Right atrium auricular region (tissue), 2 donors: ENCODE data around the gene ANKS1B. TPM values are rescaled to one million over a fixed set of nuclear protein-coding genes. Genes with fewer than 3 reads are reported as not detected.

Experiments
- DNase-seq: peaks from one replicate; pipeline ENCODE4 v3.0.0-alpha.2; 2019; ENCODE audit warnings: low spot score
- H3K27ac ChIP-seq, 2 donors: fragments of 200-600 bp; sonication (generic); 1 replicate in 1 of 2; 2 replicates in 1 of 2; pipeline ENCODE4 v1.5.1; 2016 to 2019
- H3K27me3 ChIP-seq, 2 donors: fragments of 200-600 bp; sonication (generic); one replicate each; pipeline versions ENCODE4 v1.5.1 to v1.6.0; 2017 to 2019
- H3K36me3 ChIP-seq: fragments of 200-600 bp; sonication (generic); one replicate; pipeline ENCODE4 v1.5.1; 2016
- H3K4me1 ChIP-seq, 2 donors: fragments of 200-600 bp; sonication (generic); one replicate each; pipeline versions ENCODE4 v1.5.1 to v1.6.0; 2017 to 2019
- H3K4me3 ChIP-seq, 2 donors: fragments of 200-600 bp; sonication (generic); 1 replicate in 1 of 2; 2 replicates in 1 of 2; pipeline ENCODE4 v1.5.1; 2017 to 2019; ENCODE audit warnings: mild to moderate bottlenecking in 1 of 2, moderate library complexity in 1 of 2
- H3K9me3 ChIP-seq, 2 donors: fragments of 200-600 bp; sonication (generic); one replicate each; pipeline ENCODE4 v1.5.1; 2019
- CTCF ChIP-seq, 2 donors: fragments of 200-600 bp; sonication (generic); IDR thresholded peaks; one replicate each; pipeline ENCODE4 v1.5.1; 2019; ENCODE audit warnings: antibody characterized with exemption in 2 of 2
- total RNA-seq, 2 donors: library from RNA; depleted of rRNA; stranded (reverse); fragments of >200 nt; gene quantifications; one replicate each; pipeline ENCODE4 v1.1.0, GENCODE V29; 2016

Gene ANKS1B
- total RNA-seq, 2 donors from 2014 or later: 2.4 to 3.1 TPM

- H3K36me3 ChIP-seq: no peaks in the 10 kb centered on the region
- DNase-seq: no peak
- H3K4me1 ChIP-seq: no peaks in the 10 kb centered on the region
- H3K27ac ChIP-seq: no peak overlapping the region
- H3K9me3 ChIP-seq: no peaks in the 10 kb centered on the region
- no peak for TF ChIP-seq CTCF (IDR thresholded peaks at IDR 0.05)
- no peak overlapping the region for H3K4me3 ChIP-seq
- no peaks in the 10 kb centered on the region for H3K27me3 ChIP-seq
These were observed 610.7 kb downstream of the ANKS1B start for GRCh38 chr12:99374023-99374422.

- H3K9me3 ChIP-seq: no peaks in the 10 kb centered on the region
- H3K4me3 ChIP-seq: no peak overlapping the region
- H3K27ac ChIP-seq: no peak overlapping the region
- no peak for TF ChIP-seq CTCF (IDR thresholded peaks at IDR 0.05)
- H3K36me3 ChIP-seq: no peaks in the 10 kb centered on the region
- DNase-seq: no peak
- no peaks in the 10 kb centered on the region for H3K4me1 ChIP-seq
- H3K27me3 ChIP-seq: no peaks in the 10 kb centered on the region
These were observed 612.3 kb downstream of the ANKS1B start for GRCh38 chr12:99372257-99372920.

GRCh38 chr12:99370421-99371138 lies 614.2 kb downstream of the ANKS1B start:
- Histone ChIP-seq H3K27ac (no peak overlapping the region), H3K4me3 (no peak overlapping the region), H3K27me3 (no peaks in the 10 kb centered on the region), H3K4me1 (no peaks in the 10 kb centered on the region), H3K36me3 (no peaks in the 10 kb centered on the region), H3K9me3 (no peaks in the 10 kb centered on the region)
- no peak for DNase-seq
- no peak for TF ChIP-seq CTCF (IDR thresholded peaks at IDR 0.05)

- H3K27ac ChIP-seq: no peak overlapping the region
- no peak overlapping the region for H3K4me3 ChIP-seq
- DNase-seq: no peak
- H3K27me3 ChIP-seq: no peaks in the 10 kb centered on the region
- H3K9me3 ChIP-seq: no peaks in the 10 kb centered on the region
- H3K4me1 ChIP-seq: no peaks in the 10 kb centered on the region
- no peaks in the 10 kb centered on the region for H3K36me3 ChIP-seq
- no peak for TF ChIP-seq CTCF (IDR thresholded peaks at IDR 0.05)
These were observed 617.6 kb downstream of the ANKS1B start for GRCh38 chr12:99367181-99367580.

- peaks cover 0 to 4% of the 10 kb centered on the region in 2 donors for H3K9me3 ChIP-seq
- no peak overlapping the region for H3K27ac ChIP-seq
- H3K4me3 ChIP-seq: no peak overlapping the region
- no peaks in the 10 kb centered on the region for H3K27me3 ChIP-seq
- TF ChIP-seq CTCF (IDR thresholded peaks at IDR 0.05): no peak
- no peaks in the 10 kb centered on the region for H3K36me3 ChIP-seq
- no peak for DNase-seq
- no peaks in the 10 kb centered on the region for H3K4me1 ChIP-seq
These were observed 632.5 kb downstream of the ANKS1B start for GRCh38 chr12:99352269-99352668.
